Activated CD8-positive, alpha-beta memory T cell treated with anti-CD3 and anti-CD28 coated beads, Interleukin-2, amount 50 U/mL, for 24 hours (primary cell): ENCODE data around the gene NTM.

Experiments
- DNase-seq: peaks from one replicate; pipeline ENCODE4 v3.0.0-alpha.2; 2020; ENCODE audit errors: extremely low read depth

The NTM gene

DNA sequence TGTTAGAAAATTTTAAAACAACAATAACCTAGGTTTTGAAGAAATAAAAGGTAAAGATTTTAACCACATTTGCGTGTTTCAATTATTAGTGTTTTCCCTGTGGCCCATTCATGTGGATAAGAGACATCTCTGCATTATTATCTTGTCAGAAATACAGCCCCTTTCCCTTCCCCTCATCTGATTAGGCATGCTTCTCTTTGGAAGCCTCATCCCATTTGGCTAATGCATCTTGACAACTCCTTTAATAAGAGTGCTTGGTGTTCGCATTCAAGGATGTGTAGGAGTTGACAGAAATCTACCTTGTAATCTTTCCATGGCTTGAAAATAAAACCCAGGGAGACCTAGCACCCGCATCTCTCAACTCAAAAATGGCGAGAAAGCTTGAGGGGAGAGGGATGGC is 635.5 kb downstream of the NTM start:
- no peak for DNase-seq

DNA sequence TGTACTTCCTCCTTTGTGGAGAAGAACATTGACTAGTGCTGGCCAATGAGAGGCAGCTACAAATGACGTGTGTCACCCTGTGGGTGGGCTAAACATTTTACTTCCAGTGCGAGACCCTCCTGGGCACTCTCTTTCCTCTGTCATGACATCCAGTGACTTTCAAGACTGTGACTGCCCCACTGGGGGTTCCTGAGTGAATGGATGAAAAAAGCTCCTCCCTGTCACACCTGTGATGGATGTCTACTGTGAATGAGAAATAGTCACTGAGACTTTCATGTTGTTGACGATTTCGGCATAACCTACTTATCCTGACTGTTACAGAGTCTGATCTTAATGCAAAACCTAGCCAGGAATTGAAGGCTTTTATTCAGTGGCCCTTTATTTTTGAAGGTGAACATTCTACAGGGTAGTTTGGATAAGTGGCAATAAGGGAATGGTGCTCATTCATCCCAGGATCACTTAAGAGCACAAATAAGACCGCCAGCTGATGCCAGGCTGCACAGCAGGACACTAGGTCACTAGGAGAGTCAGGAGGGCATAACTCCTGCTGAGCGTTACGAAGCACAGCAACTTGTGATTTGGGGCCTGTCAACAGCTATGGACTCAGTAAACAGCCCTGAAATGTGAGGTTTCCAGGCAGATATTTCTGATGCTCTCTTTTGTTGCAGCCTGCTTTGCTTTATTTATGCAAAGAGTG is 636.6 kb downstream of the NTM start:
- no peak for DNase-seq

DNA sequence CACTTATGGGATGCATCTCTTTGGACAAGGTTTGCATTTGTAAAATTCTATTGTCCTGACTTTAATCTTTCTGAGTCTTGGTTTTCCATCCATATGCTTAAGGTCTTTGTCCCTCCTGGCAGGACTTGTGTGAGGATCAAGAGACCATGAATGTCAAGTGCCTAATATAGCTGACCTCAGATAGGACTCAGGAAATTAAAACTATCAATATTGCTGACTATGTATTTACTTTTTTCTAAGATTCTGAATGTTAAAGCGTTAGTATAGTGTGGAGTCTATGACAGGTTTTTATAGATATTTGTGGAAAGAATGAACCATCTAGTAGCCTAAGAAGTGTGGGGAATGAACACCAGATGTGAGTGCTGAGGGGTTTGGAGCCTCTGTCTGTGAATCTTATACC is 637.8 kb downstream of the NTM start:
- DNase-seq = no peak

DNA sequence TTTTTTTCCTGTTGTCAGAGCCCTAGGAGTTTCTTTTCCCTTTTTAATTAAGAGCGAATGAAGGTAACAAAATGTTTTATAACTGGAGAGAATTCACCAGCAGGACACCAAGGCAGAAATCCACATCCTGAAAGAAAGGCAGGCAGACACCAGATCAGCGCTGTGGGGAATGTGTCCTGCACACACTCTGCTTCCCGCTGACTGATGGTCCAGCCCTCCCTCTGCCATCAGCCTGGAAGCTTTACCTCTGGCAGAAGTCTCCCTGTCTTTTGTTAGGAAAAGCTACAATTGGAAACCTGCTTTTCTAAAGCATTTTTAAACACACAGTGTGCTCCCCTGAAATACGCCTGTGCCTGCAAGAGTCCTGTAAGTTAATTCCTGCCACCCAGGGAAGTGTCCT is 638.5 kb downstream of the NTM start:
- DNase-seq = no peak

DNA sequence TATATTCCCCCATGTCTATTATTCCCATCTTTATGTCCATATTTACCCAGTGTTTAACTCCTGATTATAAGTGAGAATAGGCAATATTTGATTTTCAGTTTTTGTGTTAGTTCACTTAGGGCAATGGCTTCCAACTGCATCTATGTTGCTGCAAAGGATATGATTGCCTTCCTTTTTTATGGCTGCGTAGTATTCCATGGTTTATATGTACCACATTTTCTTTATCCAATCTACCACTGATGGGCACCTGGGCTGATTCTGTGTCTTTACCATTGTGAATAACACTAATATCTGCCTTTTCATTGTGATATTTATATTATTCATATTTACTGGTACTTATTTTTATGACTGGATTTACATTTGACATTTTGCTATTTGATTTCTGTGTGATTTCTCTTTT is 649.6 kb downstream of the NTM start:
- DNase-seq = no peak

DNA sequence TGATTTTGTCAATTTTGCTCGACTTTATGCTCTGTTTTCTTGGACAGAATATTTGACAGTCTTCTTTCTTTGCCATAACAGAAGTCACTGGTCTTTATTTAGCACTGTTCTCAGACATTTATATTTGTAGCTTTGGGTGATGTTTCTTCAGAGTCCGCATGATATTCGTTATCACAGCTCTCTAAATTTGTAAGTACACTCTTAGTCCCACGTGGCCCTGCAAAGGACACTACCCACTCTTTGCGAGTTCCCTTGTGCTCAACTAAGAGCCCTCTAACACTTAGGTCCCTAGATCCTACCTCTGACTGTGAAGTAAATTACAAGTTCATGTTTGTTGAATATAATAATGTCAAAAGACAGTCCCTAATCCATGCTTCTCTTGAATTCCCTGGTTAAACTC is 651.9 kb downstream of the NTM start:
- no peak for DNase-seq

DNA sequence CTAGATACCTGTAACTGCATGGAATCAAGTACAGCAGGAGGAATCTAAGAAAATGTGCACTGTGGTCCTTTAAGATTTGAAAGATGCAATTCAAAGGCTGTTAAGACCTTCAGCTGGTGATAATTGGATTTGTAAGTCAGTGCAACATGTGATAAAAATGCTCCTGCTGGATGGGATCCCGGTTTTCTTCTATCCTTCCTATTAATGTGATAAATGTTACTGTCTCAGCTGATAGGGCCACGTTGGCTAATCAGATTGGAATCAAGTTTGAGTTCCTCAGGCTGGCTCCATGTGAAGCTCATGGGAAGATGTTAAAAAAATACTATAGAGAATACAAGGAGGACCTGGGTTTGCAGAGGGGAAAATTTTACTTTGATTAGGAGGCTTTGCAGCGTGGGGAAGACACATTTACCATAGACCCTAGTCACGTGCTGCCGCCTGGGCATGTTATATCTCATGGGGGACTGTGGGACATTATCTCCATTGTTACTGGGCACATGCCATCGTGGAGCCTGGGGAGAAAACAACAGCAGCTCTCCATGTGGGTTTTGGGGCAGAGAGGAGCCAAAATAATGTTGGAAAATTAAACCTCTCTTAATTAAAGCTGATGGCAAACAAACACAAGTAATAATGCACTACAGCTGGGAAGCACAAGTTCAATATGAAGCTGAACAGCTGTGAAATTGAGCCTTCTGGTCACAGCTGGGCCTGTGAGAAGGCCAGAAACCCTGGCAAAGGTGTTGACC is 652.5 kb downstream of the NTM start:
- no peak for DNase-seq

DNA sequence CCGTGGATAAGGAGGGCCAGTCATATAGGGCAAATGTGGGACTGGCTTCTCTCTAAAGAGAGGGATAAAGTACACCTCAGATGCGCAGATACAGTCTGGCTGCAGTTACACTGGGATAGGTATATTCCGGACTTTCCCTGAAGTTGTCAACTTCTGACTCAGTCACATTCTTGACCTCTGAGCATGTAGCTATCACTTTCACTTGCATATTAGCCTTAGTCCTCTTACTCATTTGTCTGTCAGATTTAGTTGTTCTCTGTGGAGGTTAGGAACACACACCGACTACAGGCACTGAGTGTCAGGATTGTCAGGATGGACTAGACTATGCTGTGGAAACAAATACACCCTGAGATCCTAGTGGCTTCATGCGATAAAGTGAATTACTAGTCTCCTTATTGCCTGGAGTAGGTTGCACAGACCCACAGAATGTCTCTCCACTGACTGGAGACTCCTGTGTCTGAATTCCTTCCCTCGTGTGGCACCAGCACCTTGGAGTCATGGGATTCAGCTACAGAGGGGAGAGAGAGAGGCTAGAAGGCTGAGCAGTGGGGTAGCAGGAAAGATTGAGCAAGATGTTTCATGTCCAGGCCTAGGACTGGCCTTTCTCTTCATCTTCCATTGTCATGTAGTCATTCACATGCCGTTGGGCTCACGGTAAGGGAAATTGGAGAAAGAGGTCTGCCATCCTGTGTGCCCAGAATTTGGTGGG is 654.3 kb downstream of the NTM start:
- DNase-seq = no peak

DNA sequence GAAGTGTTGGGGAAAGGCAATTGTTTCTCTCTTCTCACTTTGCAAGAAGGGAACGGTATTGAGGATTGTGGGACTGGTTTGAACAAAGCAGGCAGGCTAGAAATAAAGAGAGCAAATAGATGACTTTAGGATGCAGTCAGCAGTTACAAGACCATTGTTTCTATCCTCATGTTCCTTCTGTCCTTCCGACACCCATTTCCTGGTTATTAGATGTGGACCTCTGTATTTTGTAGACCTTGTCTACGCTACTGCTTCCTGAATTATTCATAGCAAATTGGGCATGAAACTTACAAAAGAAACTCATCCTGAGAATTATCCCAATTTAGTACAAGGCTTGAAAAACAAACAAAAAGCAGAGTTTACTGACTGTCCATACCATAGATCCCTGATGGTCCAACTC is 656.3 kb downstream of the NTM start:
- no peak for DNase-seq

DNA sequence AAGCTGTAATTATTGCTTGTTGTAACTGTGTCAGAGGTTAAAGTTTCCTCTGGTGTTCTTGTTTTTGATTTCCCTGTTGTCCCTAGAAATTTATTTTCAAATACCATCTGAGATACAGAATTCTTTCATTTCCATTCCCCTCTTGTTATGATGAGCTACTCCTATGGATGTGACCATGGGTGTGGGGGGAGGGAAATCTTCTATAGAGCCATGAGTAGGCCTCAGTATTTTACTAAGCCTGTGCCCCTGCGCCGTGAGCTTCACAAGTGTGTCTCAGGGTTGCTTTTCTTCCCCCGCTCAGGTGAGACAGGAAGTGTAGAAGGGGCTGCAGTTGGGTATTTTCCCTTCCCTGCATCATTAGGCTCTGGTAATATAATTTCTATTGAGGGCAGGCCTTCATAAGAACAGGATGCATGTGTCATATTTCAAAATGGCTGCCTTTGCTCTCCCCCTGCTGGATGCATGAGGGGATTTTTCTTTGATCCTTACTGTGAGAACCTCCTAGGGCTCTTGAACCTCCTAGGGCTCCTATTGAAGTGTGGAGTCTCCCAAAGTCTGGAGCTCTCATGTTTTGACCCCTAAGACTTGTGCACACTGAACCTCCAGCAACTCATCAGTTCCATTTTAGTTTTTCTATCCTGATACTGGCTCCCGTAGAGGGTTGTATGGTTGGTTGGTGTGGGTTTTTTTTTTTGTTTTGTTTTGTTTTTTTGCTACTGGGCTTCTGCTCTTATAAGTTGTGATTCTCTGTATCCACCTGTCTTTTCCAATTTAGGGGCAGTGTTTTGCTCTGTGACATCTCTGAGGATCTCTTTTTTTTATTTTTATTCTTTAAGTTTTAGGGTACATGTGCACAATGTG is 658.2 kb downstream of the NTM start:
- no peak for DNase-seq

DNA sequence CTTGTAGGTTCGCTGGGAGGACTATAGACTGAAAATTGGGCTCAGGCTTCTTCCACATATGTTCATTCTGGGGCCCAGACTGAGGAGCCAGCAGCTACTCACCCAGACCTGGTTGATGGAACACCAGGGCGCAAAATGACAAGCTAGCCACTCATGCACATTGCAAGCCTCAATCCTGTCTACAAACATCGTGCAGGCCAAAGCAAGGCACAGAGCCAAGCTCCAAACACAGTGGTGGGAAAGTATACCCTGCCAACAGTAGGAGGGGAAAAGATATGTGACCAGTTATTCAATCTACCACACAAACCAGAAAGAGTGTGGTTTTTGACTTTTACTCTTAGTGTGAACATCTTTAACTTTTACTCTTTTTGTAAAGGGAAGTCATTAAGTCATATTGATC is 660.5 kb downstream of the NTM start:
- no peak for DNase-seq

DNA sequence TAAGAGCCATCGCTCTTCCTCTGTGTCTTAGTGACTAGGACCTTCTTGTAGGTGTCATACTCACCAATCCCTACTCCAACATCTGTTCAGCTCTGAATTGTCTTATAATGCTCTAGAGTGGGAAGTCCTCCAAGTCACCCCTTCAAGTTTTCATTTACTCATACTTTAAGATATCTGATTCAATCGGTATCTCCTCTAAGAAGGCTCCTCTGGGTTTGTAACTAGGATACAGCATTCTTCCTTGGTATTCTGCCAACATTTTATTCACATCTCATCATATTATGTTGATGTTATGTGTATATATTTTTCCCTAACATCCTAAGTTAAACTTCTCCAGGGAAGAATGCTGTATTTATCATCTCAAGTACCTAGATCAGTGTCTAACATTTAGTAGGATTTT is 662.1 kb downstream of the NTM start:
- no peak for DNase-seq

DNA sequence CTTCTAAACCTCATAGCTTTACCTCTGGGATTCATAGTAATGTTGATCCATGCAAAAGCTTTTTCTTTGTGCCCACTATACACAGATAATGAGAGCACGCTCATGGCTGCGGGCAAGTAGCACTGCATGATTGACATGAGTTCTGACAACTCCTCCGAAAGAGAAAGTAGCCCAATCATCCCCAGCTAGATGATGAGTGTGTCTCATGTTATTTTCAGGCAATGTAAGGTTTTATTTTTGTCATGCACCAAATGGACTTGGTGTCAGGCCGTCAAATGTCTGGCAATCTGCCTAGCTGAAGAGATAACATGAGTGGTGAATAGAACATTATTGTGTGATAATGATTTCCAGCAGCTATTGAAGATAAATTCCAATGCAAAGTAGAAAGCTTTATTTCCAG is 662.6 kb downstream of the NTM start:
- no peak for DNase-seq

DNA sequence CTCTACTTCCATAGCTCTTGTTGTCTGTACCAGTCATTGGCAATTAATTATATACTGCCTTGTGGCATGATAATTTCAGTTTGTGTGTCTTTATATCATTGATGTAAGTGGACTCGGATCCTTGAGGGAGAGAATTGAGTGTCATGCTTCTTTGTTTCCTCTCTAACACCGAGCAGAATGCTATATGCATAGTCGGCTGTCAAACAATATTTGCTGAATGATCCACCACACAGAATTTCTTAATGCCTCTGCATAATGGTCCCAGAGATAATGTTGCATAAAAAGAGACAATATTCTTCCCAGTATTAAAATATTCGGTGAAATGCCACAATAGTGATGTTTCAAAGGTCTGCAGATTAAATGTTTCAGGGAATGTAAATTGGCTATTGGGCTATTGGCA is 664.8 kb downstream of the NTM start:
- DNase-seq = no peak

DNA sequence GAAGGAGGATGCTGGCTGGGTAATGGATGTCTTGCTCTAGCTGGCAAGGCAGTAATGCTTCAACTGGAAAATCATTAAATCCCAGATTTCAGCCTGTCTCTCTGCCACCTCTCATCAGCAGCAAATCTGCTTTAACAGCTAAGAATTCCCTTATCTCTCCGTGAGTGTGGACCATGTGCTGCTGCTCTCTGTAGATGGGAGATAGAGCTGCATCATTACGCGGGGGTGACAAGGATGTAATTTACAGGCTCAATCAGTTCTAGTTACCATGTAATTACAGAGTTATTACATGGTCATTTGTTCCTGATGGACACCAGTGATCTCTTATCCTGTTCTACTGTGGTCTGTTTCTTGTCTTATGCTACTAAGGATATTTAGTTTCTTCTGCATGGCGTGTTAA is 665.4 kb downstream of the NTM start:
- no peak for DNase-seq

DNA sequence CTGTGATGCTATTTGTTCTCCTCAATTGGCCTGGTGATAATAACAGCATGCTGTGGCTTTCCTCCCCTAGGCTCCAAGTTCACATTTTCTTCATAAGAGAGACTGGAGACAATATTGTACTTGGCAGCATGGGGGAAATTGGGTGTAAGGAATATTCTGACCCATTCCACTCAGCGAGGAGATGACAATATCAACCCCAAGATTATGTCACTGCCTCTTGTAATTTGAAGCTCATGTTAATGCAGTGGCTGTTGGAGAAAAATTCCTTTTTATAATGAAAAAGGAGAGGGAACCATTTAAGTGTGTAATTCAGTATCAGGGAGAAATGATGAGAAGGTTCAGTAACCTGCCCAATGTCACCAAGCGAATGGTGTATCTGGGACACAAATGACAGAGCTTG is 665.8 kb downstream of the NTM start:
- no peak for DNase-seq

DNA sequence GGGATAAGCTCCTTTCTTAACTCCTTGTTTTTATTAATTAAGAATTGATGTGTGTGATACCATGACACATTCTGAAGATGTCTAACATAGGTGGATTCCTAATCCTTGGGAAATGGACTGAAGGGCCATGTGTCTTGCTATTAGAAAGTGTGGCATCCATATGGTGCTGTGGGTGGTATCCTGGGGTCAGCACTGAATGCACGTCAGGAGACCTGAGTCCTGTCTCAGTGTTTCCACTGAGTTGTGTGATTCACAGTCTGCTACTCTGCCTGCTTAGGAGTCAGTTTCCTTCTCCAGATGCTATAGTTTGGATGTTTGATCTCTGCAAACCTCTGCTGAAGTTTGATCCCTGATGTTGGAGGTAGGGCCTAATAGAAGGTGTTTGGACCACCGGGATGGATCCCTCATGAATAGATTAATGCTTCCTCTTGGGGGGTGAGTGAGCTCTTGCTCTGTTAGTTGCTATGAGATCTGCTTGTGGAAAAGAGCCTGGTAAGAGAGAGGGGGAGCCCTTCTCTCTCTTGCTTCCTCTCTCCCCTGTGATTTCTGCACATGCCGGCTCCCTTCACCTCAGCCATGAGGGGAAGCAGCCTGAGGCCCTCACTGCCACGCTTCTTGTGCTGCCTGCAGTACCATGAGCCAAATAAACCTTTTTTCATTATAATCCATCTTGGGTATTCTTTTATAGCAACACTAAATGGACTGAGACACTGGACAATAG is 666.5 kb downstream of the NTM start:
- no peak for DNase-seq

DNA sequence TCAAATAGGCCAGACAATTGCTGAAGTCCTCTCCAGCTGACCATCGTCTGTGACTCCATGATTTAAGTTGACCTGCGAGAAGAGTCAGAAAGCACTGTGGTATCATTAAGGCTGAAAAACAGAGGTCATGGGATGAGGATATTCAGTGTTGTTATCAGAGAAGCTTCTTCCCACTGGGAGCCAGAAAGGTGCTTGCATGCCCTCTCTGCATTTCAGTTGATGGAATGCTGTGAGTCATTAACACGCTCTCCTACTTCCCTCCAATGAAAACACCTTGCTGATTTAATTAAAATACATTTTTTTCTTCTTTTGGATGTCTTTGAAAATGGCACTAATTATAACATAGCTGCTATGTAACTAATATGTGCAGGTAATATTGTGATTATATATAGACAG is 667.0 kb downstream of the NTM start:
- DNase-seq = no peak

DNA sequence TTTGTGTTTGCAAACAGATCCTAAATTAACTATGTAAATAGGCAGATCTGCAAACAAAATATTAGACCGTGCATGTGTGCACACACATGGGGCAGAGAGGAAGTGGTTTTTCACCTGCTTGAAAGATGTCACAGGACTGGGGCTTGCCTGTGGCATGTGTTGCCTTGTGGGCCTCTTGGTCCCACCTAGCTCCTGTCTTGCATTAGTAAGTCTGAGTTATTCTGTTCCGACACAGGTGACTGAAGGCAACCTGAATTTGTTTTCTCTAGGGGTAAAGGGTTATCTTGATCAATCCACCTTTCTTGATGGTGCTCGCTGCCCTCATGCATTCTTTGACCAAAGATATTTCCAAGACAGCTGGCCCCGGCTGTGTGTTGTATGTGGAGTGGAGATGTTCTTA is 667.5 kb downstream of the NTM start:
- no peak for DNase-seq

DNA sequence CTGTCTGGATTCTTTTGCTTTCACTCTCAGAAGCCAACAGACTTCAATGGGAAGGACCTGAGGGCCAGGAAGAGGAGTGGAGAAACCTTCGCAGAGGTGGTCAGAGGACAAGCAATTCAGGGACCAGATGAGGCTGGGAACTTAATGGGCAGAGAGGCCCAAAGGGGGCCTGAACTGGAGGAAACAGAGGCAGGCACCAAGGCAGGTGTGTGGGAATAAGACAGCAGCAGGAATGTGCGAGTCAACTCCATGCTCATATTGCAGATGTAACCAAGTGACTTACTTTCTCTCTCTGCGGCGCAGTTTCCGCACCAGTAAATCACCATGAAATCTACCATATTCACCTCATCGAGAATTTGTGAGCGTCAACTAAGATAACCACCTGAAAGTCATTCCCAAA is 669.1 kb downstream of the NTM start:
- no peak for DNase-seq

DNA sequence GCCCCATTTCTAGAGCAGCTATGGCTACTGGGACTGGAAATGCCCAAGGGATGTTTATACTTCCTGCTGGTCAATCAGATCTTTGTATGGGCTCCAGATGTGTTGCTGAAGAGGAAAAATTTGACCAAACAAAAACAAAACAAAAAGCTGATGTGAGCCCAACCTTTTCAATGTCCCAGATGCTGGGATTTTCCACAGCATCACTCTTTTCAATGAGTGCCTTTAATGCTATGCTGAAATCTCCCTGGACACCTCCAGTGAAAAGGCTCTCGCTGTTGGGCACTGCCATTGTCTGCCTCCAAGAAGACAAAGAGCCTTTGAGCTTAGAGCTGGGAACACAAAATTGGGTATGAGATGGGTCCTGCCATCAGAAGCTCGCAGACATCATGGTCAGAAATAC is 671.9 kb downstream of the NTM start:
- DNase-seq = no peak

DNA sequence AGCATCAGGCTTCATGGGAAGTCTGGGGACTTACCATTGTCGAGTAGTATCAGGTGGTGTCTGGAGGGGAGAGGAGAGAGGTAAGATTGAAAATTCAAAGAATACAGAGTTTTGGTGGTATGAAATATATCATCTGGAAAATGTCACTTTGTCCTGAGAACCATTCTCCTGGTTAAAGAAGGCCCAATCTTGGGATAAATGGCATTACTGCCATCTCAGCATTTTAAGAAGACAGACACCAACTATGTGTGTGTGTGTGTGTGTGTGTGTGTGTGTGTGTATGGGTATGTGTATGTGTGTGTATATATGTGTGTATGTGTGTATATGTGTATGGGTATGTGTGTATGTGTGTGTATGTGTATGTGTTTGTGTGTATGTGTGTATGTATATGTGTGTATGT is 673.3 kb downstream of the NTM start:
- no peak for DNase-seq
